Measurements from ENCODE around the gene SEC31A. TPM values are rescaled to one million over a fixed set of nuclear protein-coding genes. Genes with fewer than 3 reads are reported as not detected.
A peak's percentile ranks its signal among the peaks of the same experiment; 100 is the strongest.

SEC31A gene
- total and polyA plus RNA-seq, 8 donors = 221 to 286 (median 251) TPM

GRCh38 chr4:82900066-82900410 is 9.1 kb upstream of the SEC31A start:
- peak overlapping the region; percentile 99 to 100 for H3K27ac ChIP-seq
- peaks cover 3 to 44% of the 10 kb centered on the region in 2 donors for H3K4me1 ChIP-seq
- intact Hi-C loops (cut with DNase I) = no loop called here
- peak overlapping the region; percentile 58 to 65 for H3K4me3 ChIP-seq
- DNase-seq (no peak), ATAC-seq (peak; percentile 5)
- TF ChIP-seq CTCF (IDR thresholded peaks at IDR 0.05) = no peak
- no peaks in the 10 kb centered on the region for H3K27me3 ChIP-seq
- H3K36me3 ChIP-seq = peaks cover 0 to 18% of the 10 kb centered on the region in 2 donors
- no peaks in the 10 kb centered on the region for H3K9me3 ChIP-seq

- Histone ChIP-seq H3K4me1 (peaks cover 3 to 44% of the 10 kb centered on the region in 2 donors), H3K4me3 (peak overlapping the region; percentile 58 to 65), H3K27ac (peak overlapping the region; percentile 99 to 100), H3K9me3 (no peaks in the 10 kb centered on the region), H3K36me3 (peaks cover 0 to 23% of the 10 kb centered on the region in 2 donors), H3K27me3 (no peaks in the 10 kb centered on the region)
- no peak for TF ChIP-seq CTCF (IDR thresholded peaks at IDR 0.05)
- intact Hi-C loops (cut with DNase I) = no loop called here
- ATAC-seq (no peak), DNase-seq (no peak)
These were observed 8.6 kb upstream of the SEC31A start for GRCh38 chr4:82899374-82900065.

- intact Hi-C loops (cut with DNase I) = no loop called here
These were observed 7.6 kb upstream of the SEC31A start for GRCh38 chr4:82898322-82899243.

GRCh38 chr4:82896755-82897154 is 5.8 kb upstream of the SEC31A start:
- no peak overlapping the region for H3K27ac ChIP-seq

More at GRCh38 chr4:82898322-82899243, 7.6 kb upstream of the SEC31A start:
- TF ChIP-seq CTCF (IDR thresholded peaks at IDR 0.05) = peak in 1 of 2 donors; percentile 33
- Histone ChIP-seq H3K9me3 (no peaks in the 10 kb centered on the region), H3K36me3 (peaks cover 0 to 33% of the 10 kb centered on the region in 2 donors), H3K27me3 (no peaks in the 10 kb centered on the region), H3K4me1 (peaks cover 3 to 44% of the 10 kb centered on the region in 2 donors), H3K4me3 (peak overlapping the region; percentile 58 to 65), H3K27ac (peak overlapping the region; percentile 99 to 100)
- DNase-seq (peak in 1 of 4 donors; percentile 55), ATAC-seq (peak; percentile 2)

More at GRCh38 chr4:82896755-82897154, 5.8 kb upstream of the SEC31A start:
- ATAC-seq (no peak), DNase-seq (no peak)
- TF ChIP-seq CTCF (IDR thresholded peaks at IDR 0.05) = no peak
- Histone ChIP-seq H3K4me1 (peaks cover 3 to 43% of the 10 kb centered on the region in 2 donors), H3K36me3 (peaks cover 0 to 42% of the 10 kb centered on the region in 2 donors), H3K4me3 (no peak overlapping the region), H3K27me3 (no peaks in the 10 kb centered on the region), H3K9me3 (no peaks in the 10 kb centered on the region)
- intact Hi-C loops (cut with DNase I) = no loop called here

Measured in left lung (tissue), 10 donors.